NT2/D1 (cell line): ENCODE measurements around the gene CALU.

ENCODE experiments used
- DNase-seq: peaks from one replicate; pipeline ENCODE4 v3.0.0-alpha.2; 2011; ENCODE audit warnings: low read depth, low spot score
- H3K27me3 ChIP-seq: 2 replicates; pipeline ENCODE4 v1.6.0; 2011; ENCODE audit warnings: mild to moderate bottlenecking; ENCODE audit not compliant: insufficient read length, insufficient read depth
- H3K36me3 ChIP-seq: 2 replicates; pipeline ENCODE4 v1.6.1; 2011; ENCODE audit warnings: mild to moderate bottlenecking, low read length, mixed read lengths; ENCODE audit not compliant: insufficient read depth, insufficient read length
- H3K4me1 ChIP-seq: 2 replicates; pipeline ENCODE4 v1.5.1; 2011; ENCODE audit not compliant: insufficient read depth, insufficient read length
- H3K4me3 ChIP-seq: 2 replicates; pipeline ENCODE4 v1.5.1; 2011; ENCODE audit warnings: low read depth; ENCODE audit not compliant: insufficient read length
- H3K9ac ChIP-seq: 2 replicates; pipeline ENCODE4 v1.6.0; 2011; ENCODE audit warnings: low read depth; ENCODE audit not compliant: insufficient read length
- H3K9me3 ChIP-seq: 2 replicates; pipeline ENCODE4 v1.5.1; 2011; ENCODE audit warnings: mild to moderate bottlenecking, low read length; ENCODE audit not compliant: insufficient read depth
- SUZ12 ChIP-seq: IDR thresholded peaks from 2 replicates; pipeline ENCODE4 v1.6.1; 2011; ENCODE audit not compliant: insufficient read length, insufficient read depth; ENCODE audit errors: extremely low read depth
- YY1 ChIP-seq: IDR thresholded peaks from 2 replicates; pipeline ENCODE4 v1.6.1; 2011; ENCODE audit not compliant: insufficient read length, insufficient read depth
- ZNF274 ChIP-seq: IDR thresholded peaks from 2 replicates; pipeline ENCODE4 v1.6.1; 2011; ENCODE audit warnings: mild to moderate bottlenecking, low read depth, low read length

Gene CALU

DNA sequence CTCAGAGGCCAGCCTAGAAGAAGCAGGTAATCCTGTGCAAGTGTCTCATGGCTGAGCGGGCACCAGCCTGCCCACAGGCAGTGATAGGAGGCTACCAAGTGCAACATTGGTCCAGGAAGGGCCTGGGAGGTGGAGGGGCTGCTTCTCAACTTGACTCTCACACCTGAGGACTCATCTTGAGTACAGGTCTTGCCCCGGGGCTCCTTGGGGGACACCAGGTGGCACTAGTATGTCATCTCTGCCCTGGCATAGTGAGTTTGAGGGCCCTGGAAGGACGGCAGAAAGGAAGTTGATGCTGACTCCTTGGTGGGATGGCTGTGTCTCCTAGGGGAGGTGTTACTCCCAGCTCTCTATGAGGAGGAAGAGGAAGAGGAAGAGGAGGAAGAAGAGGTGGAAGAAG lies 54.9 kb downstream of the CALU start:
- no peak for DNase-seq
- Histone ChIP-seq H3K9me3 (no peaks in the 10 kb centered on the region), H3K4me1 (peaks cover 6% of the 10 kb centered on the region), H3K4me3 (no peak overlapping the region), H3K36me3 (peaks cover 9% of the 10 kb centered on the region), H3K9ac (no peak overlapping the region), H3K27me3 (peaks cover 14% of the 10 kb centered on the region)
- no peak for TF ChIP-seq ZNF274
- no peak for TF ChIP-seq SUZ12
- no peak for TF ChIP-seq YY1

DNA sequence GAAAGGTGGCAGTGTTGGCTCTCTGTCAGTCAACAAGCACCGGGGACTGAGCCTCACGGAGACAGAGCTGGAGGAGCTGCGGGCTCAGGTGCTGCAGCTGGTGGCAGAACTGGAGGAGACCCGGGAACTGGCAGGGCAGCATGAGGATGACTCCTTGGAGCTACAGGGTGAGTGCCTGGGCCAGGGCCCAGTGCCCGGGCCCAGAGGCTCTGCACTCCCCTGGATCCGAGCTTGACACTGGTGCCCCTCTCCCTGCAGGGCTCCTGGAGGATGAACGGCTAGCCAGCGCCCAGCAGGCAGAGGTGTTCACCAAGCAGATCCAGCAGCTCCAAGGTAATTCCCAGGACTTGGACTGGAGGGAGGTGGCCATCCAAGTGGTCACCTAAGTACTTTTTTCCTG lies 55.3 kb downstream of the CALU start:
- DNase-seq, result no peak
- Histone ChIP-seq H3K4me3 (no peak overlapping the region), H3K27me3 (peaks cover 10% of the 10 kb centered on the region), H3K36me3 (peaks cover 9% of the 10 kb centered on the region), H3K9ac (no peak overlapping the region), H3K4me1 (peaks cover 6% of the 10 kb centered on the region), H3K9me3 (no peaks in the 10 kb centered on the region)
- TF ChIP-seq ZNF274, result no peak
- no peak for TF ChIP-seq SUZ12
- TF ChIP-seq YY1, result no peak

DNA sequence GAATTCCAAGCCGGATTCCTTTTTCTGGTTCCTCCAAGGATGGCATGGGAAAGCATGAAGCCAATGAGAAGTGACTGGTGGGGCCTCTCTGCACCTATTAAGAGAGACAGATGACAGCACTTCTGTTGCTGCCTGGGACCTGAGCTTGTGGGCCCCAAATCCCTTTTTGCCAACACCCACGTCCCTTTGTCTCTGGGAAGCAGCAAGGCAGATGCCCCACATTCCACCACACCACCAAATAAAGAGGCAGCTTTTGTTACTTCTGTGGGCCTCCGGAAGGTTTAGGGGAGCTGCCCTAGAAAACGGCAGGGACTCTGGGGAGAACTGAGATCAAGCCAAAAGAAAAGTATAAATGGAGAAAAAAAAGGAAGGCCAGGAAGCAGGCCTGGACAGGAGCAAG lies 56.0 kb downstream of the CALU start:
- TF ChIP-seq SUZ12 (no peak), YY1 (no peak), ZNF274 (no peak)
- H3K4me1 ChIP-seq, result peaks cover 6% of the 10 kb centered on the region
- peak; percentile 54 for DNase-seq
- H3K36me3 ChIP-seq, result peaks cover 10% of the 10 kb centered on the region
- H3K4me3 ChIP-seq, result no peak overlapping the region
- no peaks in the 10 kb centered on the region for H3K9me3 ChIP-seq
- H3K27me3 ChIP-seq, result peaks cover 6% of the 10 kb centered on the region
- no peak overlapping the region for H3K9ac ChIP-seq

GRCh38 chr7:128796327-128796726 lies 57.2 kb downstream of the CALU start:
- H3K36me3 ChIP-seq, result peaks cover 13% of the 10 kb centered on the region
- peaks cover 6% of the 10 kb centered on the region for H3K4me1 ChIP-seq
- no peak for DNase-seq
- no peak for TF ChIP-seq YY1
- TF ChIP-seq SUZ12, result no peak
- no peak for TF ChIP-seq ZNF274
- H3K4me3 ChIP-seq, result no peak overlapping the region
- H3K27me3 ChIP-seq, result no peaks in the 10 kb centered on the region
- no peak overlapping the region for H3K9ac ChIP-seq
- no peaks in the 10 kb centered on the region for H3K9me3 ChIP-seq

- Histone ChIP-seq H3K4me1 (peaks cover 4% of the 10 kb centered on the region), H3K9ac (no peak overlapping the region), H3K4me3 (no peak overlapping the region), H3K36me3 (peaks cover 19% of the 10 kb centered on the region), H3K9me3 (no peaks in the 10 kb centered on the region), H3K27me3 (no peaks in the 10 kb centered on the region)
- no peak for DNase-seq
- TF ChIP-seq SUZ12 (no peak), YY1 (no peak), ZNF274 (no peak)
Observed at GRCh38 chr7:128799451-128799850, 60.3 kb downstream of the CALU start.

DNA sequence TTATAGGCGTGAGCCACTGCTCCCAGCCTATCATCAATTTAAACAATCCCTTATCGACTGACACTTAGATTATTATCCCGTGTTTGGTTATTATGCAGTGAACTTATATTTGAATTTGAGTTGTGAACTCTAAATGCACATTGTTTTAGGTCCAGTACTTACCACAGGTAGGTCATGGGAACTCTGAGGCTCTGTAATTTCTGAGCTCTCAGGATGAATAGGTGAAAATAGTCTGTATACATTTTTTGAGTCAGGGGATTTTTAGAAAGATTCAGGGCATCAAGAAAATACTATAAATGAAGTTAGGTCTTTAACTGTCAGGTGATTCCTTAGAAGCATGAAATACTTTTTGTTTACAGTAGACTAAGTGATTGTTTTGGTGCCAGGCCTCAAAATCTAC lies 61.4 kb downstream of the CALU start:
- H3K4me1 ChIP-seq, result no peaks in the 10 kb centered on the region
- no peaks in the 10 kb centered on the region for H3K27me3 ChIP-seq
- TF ChIP-seq YY1, result no peak
- TF ChIP-seq ZNF274, result no peak
- TF ChIP-seq SUZ12, result no peak
- H3K9me3 ChIP-seq, result no peaks in the 10 kb centered on the region
- no peak overlapping the region for H3K4me3 ChIP-seq
- H3K9ac ChIP-seq, result no peak overlapping the region
- H3K36me3 ChIP-seq, result peaks cover 18% of the 10 kb centered on the region
- no peak for DNase-seq

GRCh38 chr7:128801003-128801402 lies 61.8 kb downstream of the CALU start:
- DNase-seq, result no peak
- no peaks in the 10 kb centered on the region for H3K4me1 ChIP-seq

DNA sequence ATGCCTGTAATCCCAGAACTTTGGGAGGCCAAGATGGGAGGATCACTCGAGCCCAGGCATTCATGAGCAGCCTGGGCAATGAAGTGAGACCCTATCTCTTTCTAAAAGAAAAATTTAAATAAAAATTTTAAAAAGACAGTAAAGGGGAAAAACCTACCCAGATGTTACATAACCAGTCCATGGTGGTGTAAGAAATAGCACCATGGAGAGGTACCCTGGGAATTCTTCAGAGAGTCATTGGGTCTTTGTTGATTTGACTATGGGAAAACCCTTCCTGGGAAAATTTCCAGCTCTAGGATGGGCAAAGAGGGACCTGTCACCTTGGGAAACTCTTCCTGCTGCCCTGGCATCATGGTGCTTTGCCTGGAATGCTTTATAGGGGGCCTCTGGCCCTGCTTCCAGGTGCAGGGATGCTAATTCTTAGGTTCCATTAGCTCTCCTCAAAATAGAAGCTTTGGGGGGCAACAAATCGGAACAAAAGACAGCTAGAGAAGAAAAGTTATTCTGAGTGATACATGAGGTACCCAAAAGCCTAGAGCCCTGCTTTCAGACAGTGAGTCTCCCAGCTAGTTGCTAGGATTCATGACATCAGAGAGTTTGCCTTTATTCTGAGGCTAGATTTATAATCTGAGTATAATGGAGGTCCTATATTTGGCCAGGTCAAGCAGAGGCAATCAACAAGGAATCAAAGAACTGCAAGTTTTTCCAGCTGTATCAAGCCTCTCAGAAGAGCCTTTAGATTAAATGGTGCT lies 62.7 kb downstream of the CALU start:
- no peaks in the 10 kb centered on the region for H3K27me3 ChIP-seq
- TF ChIP-seq YY1 (no peak), SUZ12 (no peak), ZNF274 (no peak)

More at GRCh38 chr7:128801003-128801402, 61.8 kb downstream of the CALU start:
- no peak for TF ChIP-seq YY1
- no peak for TF ChIP-seq SUZ12
- no peak overlapping the region for H3K4me3 ChIP-seq
- H3K9me3 ChIP-seq, result no peaks in the 10 kb centered on the region
- no peak overlapping the region for H3K9ac ChIP-seq
- no peaks in the 10 kb centered on the region for H3K27me3 ChIP-seq
- H3K36me3 ChIP-seq, result peaks cover 22% of the 10 kb centered on the region

More for the DNA sequence above, 62.7 kb downstream of the CALU start:
- Histone ChIP-seq H3K9me3 (no peaks in the 10 kb centered on the region), H3K9ac (no peak overlapping the region), H3K4me1 (no peaks in the 10 kb centered on the region), H3K4me3 (no peak overlapping the region), H3K36me3 (peaks cover 31% of the 10 kb centered on the region)
- DNase-seq, result no peak
